CD4-positive, alpha-beta T cell (primary cell): Measurements from ENCODE around the gene ZC3H14. TPM values are rescaled to one million over a fixed set of nuclear protein-coding genes. Genes with fewer than 3 reads are reported as not detected.

Experiments used
- ATAC-seq: fragments of 200-7000 bp; cut with Tn5 transposase; one replicate; pipeline ENCODE4 v1.10.0; 2022; ENCODE audit warnings: mild to moderate bottlenecking; ENCODE audit not compliant: poor library complexity
- CTCF ChIA-PET: fragments of 350-600 bp; sonication (Branson Sonifier 250); formaldehyde crosslinking; loops from one replicate; lab custom pipeline; 2021; ENCODE audit warnings: antibody characterized with exemption, inconsistent platforms; lab: Charles Lee
- POLR2A ChIA-PET: fragments of 350-600 bp; sonication (Branson Sonifier 250); formaldehyde crosslinking; loops from one replicate; lab custom pipeline; 2021; ENCODE audit warnings: antibody characterized with exemption, inconsistent platforms; lab: Charles Lee
- DNase-seq, 14 experiments: peaks; one replicate each; pipeline ENCODE4 v3.0.0-alpha.2; 2013 to 2020; ENCODE audit warnings: mixed read lengths in 2 of 14
- H3K27ac ChIP-seq, 2 donors: one replicate each; pipeline versions ENCODE4 v1.5.1 to v1.7.0; 2013; ENCODE audit warnings: low read length in 2 of 2, low read depth in 1 of 2, mild to moderate bottlenecking in 1 of 2
- H3K27me3 ChIP-seq, 2 experiments: 1 replicate in 1 of 2; 2 replicates in 1 of 2; pipeline versions ENCODE4 v1.6.1 to v1.7.0; 2013; ENCODE audit warnings: low read length in 2 of 2, control low read depth in 1 of 2, mild to moderate bottlenecking in 1 of 2, moderate library complexity in 1 of 2; ENCODE audit not compliant: insufficient read depth in 2 of 2, control insufficient read depth in 1 of 2
- H3K36me3 ChIP-seq: one replicate; pipeline ENCODE4 v1.6.1; 2013; ENCODE audit warnings: low read length, control low read depth; ENCODE audit not compliant: insufficient read depth
- H3K4me1 ChIP-seq: one replicate; pipeline ENCODE4 v1.6.1; 2013; ENCODE audit warnings: low read length, control low read depth; ENCODE audit not compliant: insufficient read depth
- H3K4me3 ChIP-seq: one replicate; pipeline ENCODE4 v1.5.1; 2013; ENCODE audit warnings: mild to moderate bottlenecking, low read length, moderate library complexity
- H3K9me3 ChIP-seq, 2 experiments: 1 replicate in 1 of 2; 2 replicates in 1 of 2; pipeline versions ENCODE4 v1.6.1 to v1.7.0; 2013; ENCODE audit warnings: low read length in 2 of 2, mild to moderate bottlenecking in 2 of 2, control low read depth in 1 of 2, moderate library complexity in 1 of 2; ENCODE audit not compliant: control insufficient read depth in 1 of 2, insufficient read depth in 1 of 2
- H3K27ac Mint-ChIP-seq: one replicate; pipeline ENCODE4 v1.8.0; 2020; ENCODE audit warnings: mixed read lengths
- H3K27me3 Mint-ChIP-seq: one replicate; pipeline ENCODE4 v1.8.0; 2021; ENCODE audit warnings: mixed read lengths
- H3K36me3 Mint-ChIP-seq: one replicate; pipeline ENCODE4 v1.8.0; 2021; ENCODE audit warnings: low read depth, mixed read lengths
- H3K4me1 Mint-ChIP-seq: one replicate; pipeline ENCODE4 v1.8.0; 2021; ENCODE audit warnings: low read depth, mixed read lengths
- H3K4me3 Mint-ChIP-seq: one replicate; pipeline ENCODE4 v1.8.0; 2020; ENCODE audit warnings: mild to moderate bottlenecking, mixed read lengths
- H3K9me3 Mint-ChIP-seq: one replicate; pipeline ENCODE4 v1.8.0; 2020; ENCODE audit warnings: mixed read lengths
- intact Hi-C, 2 experiments: fragments of 100-400 bp; cut with DNase I in 1 of 2; cut with micrococcal nuclease in 1 of 2; formaldehyde crosslinking; loops; one replicate each; pipeline versions ENCODE4 v1.15.1 to v1.9.0; 2023 to 2025; cut with DNase I, micrococcal nuclease
- total RNA-seq, 174 experiments: library from RNA in 2 of 174; stranded (reverse) in 2 of 174; gene quantifications; one replicate each; pipeline ENCODE4 v1.2.3 and lab custom pipeline; 2021 to 2026
- TF ChIP-seq, protein P1 (sequence below): fragments of 200-600 bp; IDR thresholded peaks from one replicate; pipeline ENCODE4 v1.8.0; 2022; ENCODE audit warnings: antibody characterized with exemption, mild to moderate bottlenecking

Gene ZC3H14
- total RNA-seq, 2 experiments from 2014 or later, result 36.5 to 40.2 TPM

- no peak overlapping the region for H3K27ac Mint-ChIP-seq
- ChIA-PET POLR2A (no interaction called here), CTCF (no interaction called here)
- TF ChIP-seq, protein P1, sequence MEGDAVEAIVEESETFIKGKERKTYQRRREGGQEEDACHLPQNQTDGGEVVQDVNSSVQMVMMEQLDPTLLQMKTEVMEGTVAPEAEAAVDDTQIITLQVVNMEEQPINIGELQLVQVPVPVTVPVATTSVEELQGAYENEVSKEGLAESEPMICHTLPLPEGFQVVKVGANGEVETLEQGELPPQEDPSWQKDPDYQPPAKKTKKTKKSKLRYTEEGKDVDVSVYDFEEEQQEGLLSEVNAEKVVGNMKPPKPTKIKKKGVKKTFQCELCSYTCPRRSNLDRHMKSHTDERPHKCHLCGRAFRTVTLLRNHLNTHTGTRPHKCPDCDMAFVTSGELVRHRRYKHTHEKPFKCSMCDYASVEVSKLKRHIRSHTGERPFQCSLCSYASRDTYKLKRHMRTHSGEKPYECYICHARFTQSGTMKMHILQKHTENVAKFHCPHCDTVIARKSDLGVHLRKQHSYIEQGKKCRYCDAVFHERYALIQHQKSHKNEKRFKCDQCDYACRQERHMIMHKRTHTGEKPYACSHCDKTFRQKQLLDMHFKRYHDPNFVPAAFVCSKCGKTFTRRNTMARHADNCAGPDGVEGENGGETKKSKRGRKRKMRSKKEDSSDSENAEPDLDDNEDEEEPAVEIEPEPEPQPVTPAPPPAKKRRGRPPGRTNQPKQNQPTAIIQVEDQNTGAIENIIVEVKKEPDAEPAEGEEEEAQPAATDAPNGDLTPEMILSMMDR, result no peak
- intact Hi-C loops, result loop anchor here in 1 of 2 experiments (2.0 to 10.0 kb wide), 3 partner anchors 199 to 1248 kb away; no protein-coding TSS in a partner anchor
- H3K27me3 Mint-ChIP-seq, result no peaks in the 10 kb centered on the region
- H3K27ac ChIP-seq, result no peak overlapping the region
- peaks cover 6% of the 10 kb centered on the region for H3K9me3 Mint-ChIP-seq
- no peaks in the 10 kb centered on the region for H3K9me3 ChIP-seq
- no peaks in the 10 kb centered on the region for H3K4me1 Mint-ChIP-seq
- DNase-seq, result no peak
- no peak overlapping the region for H3K4me3 Mint-ChIP-seq
- peaks cover 38% of the 10 kb centered on the region for H3K36me3 Mint-ChIP-seq
- no peak overlapping the region for H3K4me3 ChIP-seq
- no peak for ATAC-seq
- H3K4me1 ChIP-seq, result peaks cover 4% of the 10 kb centered on the region
- no peaks in the 10 kb centered on the region for H3K36me3 ChIP-seq
- no peaks in the 10 kb centered on the region for H3K27me3 ChIP-seq
Observed at GRCh38 chr14:88669346-88669745, 106.5 kb downstream of the ZC3H14 start.

Other genes starting within 250 kb of the ZC3H14 start
- not detected for gene KCNK10, start 239.8 kb upstream of the ZC3H14 start, total RNA-seq
- 1 to 10 TPM; 1.2 to 1.3 TPM for gene SPATA7, start 177.4 kb upstream of the ZC3H14 start, total RNA-seq
- gene PTPN21, start 8.0 kb upstream of the ZC3H14 start, total RNA-seq, result not detected
- gene EML5, start 229.9 kb downstream of the ZC3H14 start, total RNA-seq, result 1 to 10 TPM; 2.8 to 3.1 TPM